Right lobe of liver (tissue), 4 donors: ENCODE data around the gene TRA2A.

Experiments used
- POLR2A ChIP-seq: fragments of 450-650 bp; IDR thresholded peaks from one replicate; pipeline ENCODE4 v1.6.1; 2017; ENCODE audit warnings: antibody characterized with exemption, mild to moderate bottlenecking
- TF ChIP-seq, protein P1 (sequence below), 4 donors: fragments of 200-600 bp in 3 of 4; fragments of 450-650 bp in 1 of 4; IDR thresholded peaks; one replicate each; pipeline versions ENCODE4 v1.5.1 to v1.8.0; 2016 to 2022; ENCODE audit warnings: antibody characterized with exemption in 4 of 4, mild to moderate bottlenecking in 2 of 4
- donor health status: DM: no; HTN: no; CAD: no.
- donor health status: DM: no; HTN: no; CAD: no.
- donor health status: DM: no; HTN: yes; CAD: no.

DNA sequence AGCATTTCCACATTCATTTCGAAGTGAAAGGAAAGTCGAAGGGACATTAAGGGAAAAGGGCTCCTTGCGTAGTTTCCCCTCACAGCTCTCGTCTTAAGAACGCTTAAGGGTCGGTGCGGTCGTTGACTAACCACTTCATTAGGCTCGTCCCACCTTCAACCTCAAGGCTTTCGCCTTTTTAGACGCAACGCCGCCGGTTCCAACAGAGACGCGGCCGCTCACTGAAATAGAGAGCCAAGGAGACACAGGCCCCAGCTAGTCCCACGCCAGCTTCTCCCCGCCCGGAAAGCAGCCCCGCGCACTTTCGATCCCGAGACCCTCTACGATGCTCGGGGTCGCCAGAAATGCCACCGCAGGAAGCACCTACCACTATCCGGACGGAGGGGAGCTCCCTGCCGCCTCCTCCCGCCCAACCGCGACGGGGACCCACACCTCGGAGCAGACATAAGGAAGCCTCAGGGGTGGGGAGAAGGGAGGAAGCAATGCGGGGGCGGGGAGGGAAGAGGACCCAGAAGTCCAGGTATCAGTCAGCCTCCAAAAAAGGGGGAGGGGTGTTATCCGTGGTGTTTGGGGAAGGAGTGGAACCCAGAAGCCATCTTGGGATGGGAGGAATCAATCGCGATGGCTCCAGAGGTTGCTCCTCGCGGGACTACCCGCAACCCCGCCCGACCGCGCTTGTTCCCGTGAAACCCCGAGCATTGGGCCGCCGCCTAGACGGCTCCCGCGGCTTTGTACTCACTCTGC lies 559 bp downstream of the TRA2A start:
- TF ChIP-seq, protein P1, sequence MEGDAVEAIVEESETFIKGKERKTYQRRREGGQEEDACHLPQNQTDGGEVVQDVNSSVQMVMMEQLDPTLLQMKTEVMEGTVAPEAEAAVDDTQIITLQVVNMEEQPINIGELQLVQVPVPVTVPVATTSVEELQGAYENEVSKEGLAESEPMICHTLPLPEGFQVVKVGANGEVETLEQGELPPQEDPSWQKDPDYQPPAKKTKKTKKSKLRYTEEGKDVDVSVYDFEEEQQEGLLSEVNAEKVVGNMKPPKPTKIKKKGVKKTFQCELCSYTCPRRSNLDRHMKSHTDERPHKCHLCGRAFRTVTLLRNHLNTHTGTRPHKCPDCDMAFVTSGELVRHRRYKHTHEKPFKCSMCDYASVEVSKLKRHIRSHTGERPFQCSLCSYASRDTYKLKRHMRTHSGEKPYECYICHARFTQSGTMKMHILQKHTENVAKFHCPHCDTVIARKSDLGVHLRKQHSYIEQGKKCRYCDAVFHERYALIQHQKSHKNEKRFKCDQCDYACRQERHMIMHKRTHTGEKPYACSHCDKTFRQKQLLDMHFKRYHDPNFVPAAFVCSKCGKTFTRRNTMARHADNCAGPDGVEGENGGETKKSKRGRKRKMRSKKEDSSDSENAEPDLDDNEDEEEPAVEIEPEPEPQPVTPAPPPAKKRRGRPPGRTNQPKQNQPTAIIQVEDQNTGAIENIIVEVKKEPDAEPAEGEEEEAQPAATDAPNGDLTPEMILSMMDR (IDR thresholded peaks at IDR 0.05), result no peak
- no peak for TF ChIP-seq POLR2A
